Upper lobe of left lung (tissue), 4 donors: ENCODE results near the gene VPS36.

Experiments
- CTCF ChIP-seq, 6 experiments: fragments of 450-650 bp in 4 of 6; fragments of 200-600 bp in 2 of 6; sonication (generic) in 2 of 6; IDR thresholded peaks; one replicate each; pipeline ENCODE4 v1.5.1; 2016 to 2019; ENCODE audit warnings: antibody characterized with exemption in 6 of 6
- EP300 ChIP-seq, 4 donors: sonication (generic); formaldehyde crosslinking; IDR thresholded peaks; one replicate each; pipeline ENCODE4 v1.5.1; 2017; ENCODE audit warnings: antibody characterized with exemption in 4 of 4, control low read depth in 2 of 4
- POLR2AphosphoS5 ChIP-seq, 2 donors: sonication (generic); formaldehyde crosslinking; IDR thresholded peaks; one replicate each; pipeline ENCODE4 v1.5.1; 2017; ENCODE audit warnings: antibody characterized with exemption in 2 of 2

GRCh38 chr13:52414051-52414450 is 36.4 kb downstream of the VPS36 start:
- TF ChIP-seq CTCF (IDR thresholded peaks at IDR 0.05) (no peak), EP300 (IDR thresholded peaks at IDR 0.05) (no peak), POLR2AphosphoS5 (IDR thresholded peaks at IDR 0.05) (no peak)
